AG08396 (cell line): ENCODE data around the gene FRMD4A.
"Not testable (repeated sequence)": the region's sequence is repeated elsewhere in the genome, so short reads cannot be mapped to it uniquely, and the experiment has no call there.

Experiments used
- DNase-seq: peaks from one replicate; pipeline ENCODE4 v3.0.0; 2012; ENCODE audit warnings: low spot score, mixed read lengths

FRMD4A gene

DNA sequence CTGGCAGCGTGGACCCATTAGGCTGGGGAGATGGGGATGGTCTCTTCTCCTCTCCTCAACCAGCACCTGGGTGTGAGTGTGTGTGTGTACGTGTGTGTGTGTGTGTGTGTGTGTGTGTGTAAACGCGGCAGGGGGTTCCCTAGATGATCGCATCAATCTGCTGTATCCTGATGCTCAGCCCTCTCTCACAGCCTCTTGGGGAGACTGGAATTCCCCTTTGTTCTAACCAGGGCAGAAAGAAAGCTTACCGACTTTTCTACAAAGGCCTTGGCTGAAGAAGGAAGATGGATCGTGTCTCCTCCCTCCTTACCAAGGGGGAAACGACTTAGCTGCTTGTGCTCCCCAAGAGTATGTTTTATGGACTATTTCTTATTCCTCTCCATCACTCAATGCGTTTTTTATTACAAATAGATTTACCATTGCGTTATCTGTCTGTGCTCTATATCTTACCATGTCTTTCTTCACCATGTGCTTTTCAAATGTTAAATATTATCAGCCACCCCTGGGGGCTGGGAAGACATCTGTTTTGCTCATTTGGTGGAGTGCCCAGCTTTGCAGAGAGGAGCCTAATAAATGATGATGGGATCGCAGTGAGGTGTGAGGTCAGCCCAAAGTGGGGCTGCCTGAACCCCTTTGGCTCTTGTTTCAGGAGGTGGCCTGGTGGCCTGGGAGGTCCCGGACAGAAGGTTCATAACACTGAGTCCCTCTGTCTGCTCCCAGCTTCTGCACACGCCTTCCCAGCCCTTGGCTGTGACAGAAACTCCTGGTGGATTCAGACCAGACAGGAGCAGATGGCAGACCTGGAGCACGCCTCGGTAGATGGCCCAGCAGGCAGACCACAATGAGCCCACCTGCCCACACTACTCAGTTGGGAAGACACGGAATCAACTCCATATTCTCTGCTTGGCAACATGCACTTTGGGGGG lies 481.9 kb downstream of the FRMD4A start:
- no peak for DNase-seq

DNA sequence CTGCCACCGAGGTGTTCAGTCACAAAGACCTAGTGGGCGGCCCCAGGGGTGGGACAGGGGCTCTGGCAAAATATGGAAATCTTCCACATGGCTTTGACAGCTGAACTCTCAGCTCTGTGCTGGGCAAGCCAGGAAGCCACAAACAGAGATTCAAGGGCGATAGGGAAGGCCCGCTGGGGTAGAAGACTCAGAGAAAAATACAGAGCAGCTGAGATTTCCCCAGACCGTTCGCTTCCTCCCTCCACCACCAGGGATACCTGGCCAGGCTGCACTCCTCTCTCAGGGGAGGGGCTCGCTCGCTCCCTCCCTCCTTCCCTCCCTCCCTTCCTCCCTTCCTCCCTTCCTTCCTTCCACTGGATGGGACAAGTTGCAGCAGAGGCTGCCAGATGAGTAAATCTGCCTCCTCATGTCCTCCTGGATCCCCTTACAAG lies 483.5 kb downstream of the FRMD4A start:
- DNase-seq, result no peak

DNA sequence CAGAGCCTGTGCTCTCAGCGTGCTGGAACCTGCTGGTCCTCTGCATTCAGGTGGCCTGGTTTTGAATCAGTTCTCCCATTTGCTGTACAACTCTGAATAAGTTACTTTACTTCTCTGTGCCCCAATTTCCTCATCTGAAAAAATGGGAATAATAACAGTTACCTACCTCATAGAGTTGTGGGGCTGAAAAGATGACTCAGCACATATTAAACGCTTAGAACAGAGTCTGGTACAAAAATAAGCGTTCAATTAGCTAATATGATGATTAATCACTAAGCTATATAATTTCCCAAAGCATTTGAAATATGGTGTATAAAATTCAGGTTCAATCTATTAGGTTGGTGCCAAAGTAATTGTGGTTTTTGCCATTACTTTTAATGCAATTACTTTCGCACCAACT lies 484.8 kb downstream of the FRMD4A start:
- DNase-seq, result no peak

DNA sequence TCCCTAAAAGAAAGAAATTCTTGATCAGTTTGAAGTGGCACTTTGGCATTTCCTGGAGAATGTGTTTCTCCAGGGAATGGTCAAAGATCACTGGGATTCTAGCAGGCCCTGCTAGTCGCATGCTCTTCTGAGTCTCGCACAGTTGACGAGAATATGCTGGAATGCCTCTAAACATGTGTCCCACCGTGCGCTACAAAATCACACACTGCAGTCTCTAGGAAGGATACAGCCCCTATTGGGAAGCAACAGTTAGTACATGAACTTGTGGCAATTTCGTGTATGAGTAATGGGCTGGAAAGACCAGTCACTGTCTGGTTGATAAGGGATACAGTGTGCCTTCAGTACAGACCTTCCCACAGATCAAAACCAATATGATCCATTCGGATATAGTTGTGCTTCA lies 486.1 kb downstream of the FRMD4A start:
- no peak for DNase-seq

DNA sequence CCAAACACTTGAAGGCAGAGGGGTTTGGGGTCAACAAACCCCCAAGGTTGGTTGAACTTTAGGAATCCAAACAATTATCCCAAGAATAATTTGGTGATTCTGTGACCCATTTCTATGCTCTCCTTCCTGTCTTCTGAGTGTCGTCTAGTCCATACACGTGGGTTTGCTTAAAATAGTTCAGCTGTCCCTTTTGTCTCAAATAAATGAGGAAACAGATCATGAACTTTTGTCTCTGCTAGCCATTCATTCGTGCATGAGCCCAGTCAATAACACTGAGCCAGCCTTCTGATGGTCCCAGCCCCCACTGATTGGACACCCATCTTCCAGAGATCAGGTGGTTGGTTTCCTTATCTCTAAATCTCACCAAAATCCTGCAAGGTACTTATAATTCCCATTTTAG lies 488.6 kb downstream of the FRMD4A start:
- DNase-seq, result no peak

DNA sequence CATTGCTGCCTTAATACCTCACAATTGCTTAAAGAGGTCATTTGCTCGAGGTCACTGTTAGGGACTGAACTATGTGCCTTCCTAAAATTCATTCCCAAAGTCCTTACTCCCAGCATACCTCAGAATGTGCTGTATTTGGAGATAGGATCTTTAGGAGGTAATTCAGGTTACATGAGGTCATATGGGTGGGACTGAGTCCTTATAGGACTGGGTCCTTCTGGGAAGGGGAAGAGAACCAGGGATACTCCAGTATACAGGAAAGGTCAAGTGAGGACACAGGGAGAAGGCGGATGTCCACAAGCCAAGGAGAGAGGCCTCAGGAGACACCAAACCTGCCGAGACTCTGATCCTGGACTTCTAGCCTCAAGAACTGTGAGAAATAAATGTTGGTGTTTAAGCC lies 490.7 kb downstream of the FRMD4A start:
- DNase-seq, result no peak

DNA sequence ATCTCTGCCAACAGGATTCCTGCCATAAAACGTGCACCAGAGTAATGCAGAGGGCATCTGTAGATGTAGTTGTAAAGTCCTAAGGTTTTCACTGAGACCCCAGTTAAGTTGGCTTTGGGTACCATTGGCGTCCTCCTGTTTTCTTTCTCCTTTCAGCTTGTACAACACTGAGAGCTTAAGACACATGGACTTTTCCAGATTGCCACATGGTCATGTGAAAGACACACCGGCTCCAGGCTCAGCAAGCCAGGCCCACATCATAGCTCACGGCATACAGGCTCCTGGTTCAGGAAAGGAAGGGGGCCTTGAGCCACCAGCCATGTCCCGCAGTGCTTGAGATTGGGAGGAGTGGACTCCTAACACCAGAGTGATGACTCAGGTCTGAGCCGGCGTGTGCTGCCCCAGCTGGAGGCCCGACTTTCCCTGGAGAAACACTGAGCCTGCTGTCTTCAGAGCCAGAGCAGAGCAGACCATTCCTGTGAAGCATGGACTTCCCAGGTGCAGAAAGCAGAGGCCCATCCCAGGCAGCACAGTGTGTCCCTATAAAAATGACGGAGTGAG lies 491.2 kb downstream of the FRMD4A start:
- peak; percentile 77 for DNase-seq

DNA sequence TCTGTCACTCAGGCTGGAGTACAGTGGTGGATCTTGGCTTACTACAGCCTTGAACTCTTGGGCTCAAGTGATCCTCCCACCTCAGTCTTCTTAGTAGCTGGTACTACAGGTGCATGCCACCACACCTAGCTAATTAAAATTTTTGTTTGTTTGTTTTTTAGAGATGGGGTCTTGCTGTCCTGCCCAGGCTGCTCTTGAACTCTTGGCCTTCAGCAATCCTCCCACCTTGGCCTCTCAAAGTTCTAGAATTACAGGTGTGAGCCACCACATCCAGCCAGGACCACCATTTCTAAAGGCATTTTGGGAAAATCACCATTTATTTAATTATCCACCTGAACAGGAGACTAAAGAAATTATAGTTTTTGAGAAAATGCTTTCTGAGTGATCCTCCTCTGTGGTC lies 491.7 kb downstream of the FRMD4A start:
- DNase-seq, result no peak

DNA sequence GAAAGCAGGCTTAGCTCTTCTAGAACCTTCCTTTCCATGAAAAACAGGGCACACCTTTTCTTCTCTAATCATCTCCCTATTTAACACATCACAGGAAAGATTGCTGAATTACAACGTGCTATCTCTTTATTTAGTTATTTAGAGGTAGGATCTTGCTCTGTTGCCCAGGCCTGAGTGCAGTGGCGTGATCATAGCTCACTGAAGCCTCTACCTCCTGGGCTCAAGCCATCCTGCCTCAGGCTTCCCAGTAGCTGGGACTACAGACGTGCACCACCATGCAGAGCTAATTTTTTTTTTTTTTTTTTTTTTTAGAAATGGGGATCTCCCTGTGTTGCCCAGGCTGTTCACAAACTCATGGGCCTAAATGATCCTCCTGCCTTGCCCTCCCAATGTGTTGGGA lies 492.8 kb downstream of the FRMD4A start:
- no peak for DNase-seq

DNA sequence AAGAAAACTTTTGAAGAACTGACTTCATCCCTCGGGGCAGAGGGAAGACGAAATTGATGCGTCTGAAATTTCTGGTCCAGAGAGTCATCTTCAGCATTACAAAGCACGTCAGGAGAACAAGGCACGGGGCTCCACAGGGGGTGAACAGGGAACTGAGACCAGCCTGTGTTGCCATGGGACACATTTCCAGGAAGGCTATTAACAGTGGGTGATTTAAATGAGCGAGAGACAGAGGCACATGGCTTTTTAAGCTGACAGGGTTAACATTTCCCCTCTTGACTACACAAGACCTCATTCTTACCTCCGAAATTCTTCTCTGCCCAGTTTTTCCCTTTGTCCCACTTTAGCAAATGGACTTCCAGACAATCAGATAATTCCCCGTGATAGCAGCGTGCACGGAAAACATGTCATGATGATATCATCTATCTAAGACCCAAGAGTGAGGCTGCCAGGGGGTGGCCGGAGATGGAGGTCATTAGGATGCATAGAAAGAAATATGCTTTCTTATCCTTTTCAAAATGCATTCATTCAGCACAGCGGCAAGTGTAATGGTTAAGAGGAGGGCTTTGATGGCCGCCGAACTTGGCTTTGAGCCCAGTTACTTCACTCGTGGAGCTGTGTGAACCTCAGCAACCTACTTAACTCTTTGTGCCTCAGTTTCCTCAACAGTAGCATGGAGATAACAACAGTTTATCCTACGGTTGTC lies 496.0 kb downstream of the FRMD4A start:
- no peak for DNase-seq

DNA sequence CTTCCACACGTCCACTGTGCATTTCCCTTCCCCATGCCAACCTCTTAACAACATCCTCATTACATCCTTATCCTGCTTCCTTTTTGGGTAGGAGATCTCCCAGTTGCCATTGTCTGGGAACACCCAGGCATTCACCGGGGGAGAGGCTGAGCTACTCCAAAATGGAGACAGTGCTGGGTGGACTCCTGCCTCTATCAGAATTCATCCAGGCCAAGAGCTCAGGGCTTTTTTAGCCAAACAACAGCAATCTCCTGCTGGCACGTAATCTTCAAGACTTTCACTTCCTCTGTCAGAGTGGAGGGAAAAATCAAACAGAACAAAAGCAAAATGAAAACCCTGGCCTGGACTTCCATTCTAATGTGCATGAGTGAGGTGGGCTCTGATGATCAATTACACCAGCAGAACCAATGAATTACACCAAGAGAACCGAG lies 499.0 kb downstream of the FRMD4A start:
- no peak for DNase-seq

DNA sequence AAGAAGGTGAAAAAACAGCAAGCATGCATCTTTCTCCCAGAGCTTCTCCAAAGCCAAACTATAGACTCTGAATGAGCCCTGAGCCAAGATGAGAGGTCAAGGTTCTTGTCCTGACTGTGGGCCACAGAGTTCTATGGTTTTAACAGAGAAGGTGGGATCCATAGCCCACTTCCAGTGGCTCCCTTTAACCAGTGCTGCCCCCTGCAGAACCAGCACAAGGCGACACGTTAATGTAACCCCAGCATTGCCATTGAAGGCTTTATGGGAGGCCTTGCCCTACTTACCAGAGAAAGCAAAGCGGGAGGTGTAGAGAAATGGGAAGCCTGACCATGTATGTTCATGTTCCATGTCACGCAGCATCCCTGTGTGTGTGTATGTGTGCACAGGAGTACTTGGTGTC lies 500.3 kb downstream of the FRMD4A start:
- DNase-seq, result no peak

DNA sequence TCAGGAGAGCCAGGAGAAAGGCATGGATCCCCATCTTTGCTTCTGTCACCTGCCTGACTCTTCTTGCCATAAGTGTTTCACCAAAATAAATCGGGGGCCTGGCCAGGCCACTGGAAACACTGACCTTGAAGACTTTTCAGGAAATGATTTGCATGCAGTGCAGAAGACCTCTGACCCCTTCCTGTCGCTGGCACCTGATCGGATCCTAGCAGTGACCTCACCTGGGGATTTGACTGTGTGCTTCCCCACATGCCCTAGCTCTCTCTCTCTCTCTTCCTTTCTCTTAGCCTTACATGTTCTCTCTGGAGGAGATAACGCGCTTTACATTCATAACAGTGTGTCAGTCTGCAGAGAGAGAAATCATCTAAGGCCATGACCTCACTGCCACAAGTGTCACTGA lies 500.9 kb downstream of the FRMD4A start:
- no peak for DNase-seq

DNA sequence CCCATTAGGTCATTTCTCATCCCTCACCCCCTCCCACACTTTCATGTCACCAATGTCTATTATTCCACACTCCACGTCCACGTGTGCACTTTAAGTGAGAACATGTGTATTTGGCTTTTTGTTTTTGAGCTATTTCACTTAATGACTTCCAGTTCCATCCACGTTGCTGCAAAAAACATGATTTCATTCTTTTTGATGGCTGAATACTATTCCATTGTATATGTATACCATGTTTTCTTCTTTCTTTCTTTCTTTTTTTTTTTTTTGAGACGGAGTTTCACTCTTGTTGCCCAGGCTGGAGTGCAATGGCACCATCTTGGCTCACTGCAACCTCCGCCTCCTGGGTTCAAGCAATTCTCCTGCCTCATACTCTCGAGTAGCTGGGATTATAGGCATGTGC lies 502.4 kb downstream of the FRMD4A start:
- DNase-seq, result not testable (repeated sequence)

DNA sequence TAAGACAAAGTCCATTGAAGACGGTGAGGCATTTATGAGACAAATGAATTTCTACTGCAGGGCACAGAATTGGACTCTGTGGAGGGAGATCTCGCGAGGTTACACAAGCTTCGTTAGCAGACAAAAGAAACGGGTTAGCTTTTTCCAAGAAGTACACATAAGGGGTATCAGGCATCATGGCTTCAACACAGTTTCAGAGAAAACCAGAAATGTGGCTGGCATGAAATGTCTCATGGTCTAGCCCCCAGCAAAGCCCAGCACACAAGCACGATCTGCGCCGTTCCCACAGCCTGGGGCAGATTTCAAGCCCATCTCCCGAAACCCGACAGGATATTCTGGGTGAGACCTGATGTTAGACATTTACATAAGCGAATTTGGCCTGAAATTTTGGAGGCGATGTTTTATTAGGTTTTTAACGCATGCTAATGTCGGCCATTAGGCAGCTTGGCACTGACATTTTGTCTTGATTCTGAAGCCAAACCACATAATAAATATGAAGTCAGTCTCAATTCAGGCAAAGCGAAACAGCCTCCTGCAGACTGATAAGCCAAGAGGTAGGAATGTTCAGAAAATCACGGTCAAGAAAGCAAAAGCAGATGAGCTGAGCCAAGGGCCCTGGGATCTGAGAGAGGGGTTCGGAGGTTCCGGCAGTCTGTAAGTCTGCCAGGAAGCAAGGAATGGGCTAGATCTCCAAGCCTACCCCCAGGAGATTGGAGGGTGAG lies 503.5 kb downstream of the FRMD4A start:
- DNase-seq, result peak; percentile 30

DNA sequence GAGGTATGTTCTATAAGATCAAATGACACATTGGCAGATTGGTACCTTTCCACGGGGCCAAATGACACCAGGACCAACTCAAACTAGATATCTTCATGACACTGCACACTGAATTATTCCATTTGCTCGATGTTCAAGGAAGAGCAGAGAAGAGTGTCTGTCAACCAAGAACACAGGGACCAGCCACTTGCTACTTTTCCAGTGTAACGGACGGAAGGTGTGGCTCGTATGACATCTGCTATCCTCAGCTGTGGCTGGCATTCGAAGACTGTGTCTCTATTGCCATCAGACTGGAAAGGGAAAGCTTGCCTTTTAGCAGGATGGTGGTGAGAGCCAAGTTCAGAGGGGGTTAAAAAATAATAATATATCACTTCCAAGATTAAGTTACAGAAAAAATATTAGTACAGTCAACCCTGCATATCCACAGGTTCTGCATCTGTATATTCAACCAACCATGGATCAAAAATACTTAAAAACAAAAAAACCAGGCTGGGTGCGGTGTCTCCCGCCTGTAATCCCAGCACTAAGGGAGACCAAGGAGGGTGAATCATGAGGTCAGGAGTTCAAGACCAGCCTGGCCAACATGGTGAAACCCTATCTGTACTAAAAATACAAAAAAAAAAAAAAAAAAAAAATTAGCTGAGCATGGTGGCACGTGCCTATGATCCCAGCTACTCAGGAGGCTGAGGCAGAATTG lies 506.9 kb downstream of the FRMD4A start:
- no peak for DNase-seq

DNA sequence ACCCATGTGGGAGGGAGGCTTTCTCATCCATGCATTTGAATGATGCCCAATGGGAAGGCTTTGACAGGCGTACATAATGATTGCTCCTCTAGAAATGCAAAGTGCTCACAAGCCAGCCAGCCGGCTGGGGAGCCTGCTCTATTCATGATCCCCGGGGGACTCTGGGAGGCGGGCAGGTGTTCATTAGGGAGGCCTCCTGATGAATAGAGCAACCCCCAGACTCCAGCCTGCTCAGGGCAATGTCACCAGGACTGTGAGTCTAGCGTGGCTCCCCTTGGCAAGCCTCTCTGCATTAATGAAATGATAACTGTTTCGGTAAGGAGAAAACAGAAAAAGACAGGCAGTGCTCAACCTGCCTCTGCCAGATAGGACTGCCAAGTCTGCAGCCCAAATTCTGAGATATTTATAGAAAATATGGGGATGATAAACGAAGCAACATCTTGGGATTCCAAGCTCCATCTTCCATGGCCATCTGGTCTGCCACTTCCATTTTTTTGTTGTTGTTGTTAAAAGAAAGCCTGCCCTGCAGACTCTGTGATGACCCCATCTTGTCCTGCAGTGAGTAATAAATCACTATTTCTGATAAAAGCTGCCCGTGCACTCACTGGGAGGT lies 507.5 kb downstream of the FRMD4A start:
- no peak for DNase-seq

DNA sequence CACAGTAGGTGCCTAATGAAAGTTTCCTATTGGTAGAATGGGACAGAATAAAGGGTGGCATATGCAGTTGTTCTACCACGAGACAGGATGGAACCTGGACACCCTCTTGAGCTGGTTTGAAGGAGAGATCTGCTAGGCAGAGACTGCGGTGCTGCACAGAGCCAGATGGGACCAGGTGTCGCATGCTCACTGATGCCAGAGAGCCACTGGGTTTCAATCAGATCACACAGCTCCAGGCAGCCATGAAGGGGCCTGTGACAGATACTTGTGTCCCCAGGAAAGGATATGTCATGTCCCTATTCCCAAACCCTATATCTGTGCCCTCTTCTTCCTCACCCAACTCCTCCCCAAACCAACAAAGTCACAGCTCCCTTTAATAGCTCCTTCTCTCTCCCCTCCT lies 508.2 kb downstream of the FRMD4A start:
- no peak for DNase-seq

DNA sequence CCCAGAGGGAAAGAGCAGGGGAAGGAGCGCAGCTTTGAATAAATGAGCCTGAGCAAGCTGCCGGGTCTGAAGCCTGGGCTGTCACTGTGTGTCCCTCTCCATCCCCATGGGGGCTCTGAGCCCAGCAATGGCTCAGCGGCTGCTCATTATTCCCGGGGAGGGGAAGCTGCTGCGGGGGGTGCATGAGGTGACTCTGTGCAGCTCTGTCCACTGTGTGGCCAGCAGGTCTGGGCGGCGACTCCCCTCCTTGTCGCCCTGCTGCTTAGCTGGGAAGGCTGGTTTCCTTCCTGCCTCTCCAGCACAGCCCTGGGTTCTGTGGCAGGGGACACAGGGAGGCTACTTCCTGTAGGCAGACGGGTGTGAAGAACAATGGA lies 509.8 kb downstream of the FRMD4A start:
- DNase-seq, result no peak

DNA sequence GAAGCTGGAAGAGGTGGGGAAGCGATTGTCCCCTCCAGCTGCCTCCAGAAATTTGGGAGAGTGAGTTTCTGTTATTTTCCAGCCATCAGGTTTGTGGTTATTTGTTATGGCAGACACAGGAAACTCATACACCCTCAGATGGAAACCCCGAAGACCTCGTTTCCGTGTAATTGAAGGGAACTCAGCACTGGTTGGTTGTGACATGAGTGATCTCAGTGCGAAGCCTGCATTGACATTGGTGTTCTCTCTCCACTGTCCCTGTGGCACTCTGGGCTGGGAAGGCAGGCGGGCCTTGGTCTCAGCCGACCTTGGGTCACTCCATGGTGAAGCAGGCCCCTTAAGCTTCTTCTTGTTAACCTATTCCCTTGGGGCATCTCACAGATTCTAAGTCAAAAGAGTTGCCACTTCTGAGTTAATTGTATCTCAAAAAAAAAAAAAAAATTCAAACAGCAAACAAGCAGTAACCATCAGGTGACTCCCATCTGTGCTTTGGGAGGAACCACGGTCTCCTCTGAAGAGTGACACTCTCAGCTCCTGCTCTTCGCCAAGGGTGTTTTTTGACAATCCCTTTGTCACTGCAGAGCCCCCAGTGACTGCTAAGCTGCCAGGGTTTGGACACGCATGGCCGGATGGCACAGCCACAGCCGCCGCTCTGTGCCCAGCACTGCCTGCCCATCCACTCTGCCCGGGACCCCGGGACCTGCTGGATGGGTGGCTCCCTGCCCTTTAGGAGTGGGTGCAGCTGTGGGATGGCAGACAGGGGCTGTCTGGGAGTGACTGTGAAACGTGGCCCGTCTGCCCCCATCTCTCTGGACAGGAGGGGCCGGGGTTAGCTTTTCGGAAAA lies 510.4 kb downstream of the FRMD4A start:
- DNase-seq, result no peak
